ENCODE measurements around the gene POLR3K.

The POLR3K gene

GRCh38 chr16:53346-54236 lies at the start of gene POLR3K, which contains the start of gene SNRNP25:
Gene POLR3K (minus strand): TSS chr16:53608. CDS start chr16:53586, 22 bp downstream.
Gene SNRNP25 (plus strand): TSS chr16:53828. CDS start chr16:54017, 189 bp downstream.
- H3K4me3 ChIP-seq (ENCODE audit: low read depth, low read length) = peak within 1 kb of the TSS; percentile 84
- TF ChIP-seq CTCF (IDR thresholded peaks at IDR 0.05; ENCODE audit: insufficient read depth, low read depth, low read length, missing control alignments) = no peak
- DNase-seq (ENCODE audit: low read depth) = peak; percentile 99

GRCh38 chr16:102060-102855 lies 48.9 kb upstream of the POLR3K start:
- no peak for TF ChIP-seq CTCF (IDR thresholded peaks at IDR 0.05; ENCODE audit: insufficient read depth, low read depth, low read length, missing control alignments)
- no peak overlapping the region for H3K4me3 ChIP-seq (ENCODE audit: low read depth, low read length)
- no peak for DNase-seq (ENCODE audit: low read depth)

GRCh38 chr16:101586-101985 lies 48.2 kb upstream of the POLR3K start:
- no peak for TF ChIP-seq CTCF (IDR thresholded peaks at IDR 0.05; ENCODE audit: insufficient read depth, low read depth, low read length, missing control alignments)
- H3K4me3 ChIP-seq (ENCODE audit: low read depth, low read length) = no peak overlapping the region
- DNase-seq (ENCODE audit: low read depth) = no peak

- H3K4me3 ChIP-seq (ENCODE audit: low read depth, low read length) = no peak overlapping the region
- TF ChIP-seq CTCF (IDR thresholded peaks at IDR 0.05; ENCODE audit: insufficient read depth, low read depth, low read length, missing control alignments) = no peak
- no peak for DNase-seq (ENCODE audit: low read depth)
Measured at GRCh38 chr16:100989-101388, 47.6 kb upstream of the POLR3K start.

- no peak for TF ChIP-seq CTCF (IDR thresholded peaks at IDR 0.05; ENCODE audit: insufficient read depth, low read depth, low read length, missing control alignments)
- no peak overlapping the region for H3K4me3 ChIP-seq (ENCODE audit: low read depth, low read length)
- DNase-seq (ENCODE audit: low read depth) = no peak
Measured at GRCh38 chr16:97822-98221, 44.4 kb upstream of the POLR3K start.

GRCh38 chr16:96935-97381 lies 43.5 kb upstream of the POLR3K start:
- DNase-seq (ENCODE audit: low read depth) = peak; percentile 91
- no peak overlapping the region for H3K4me3 ChIP-seq (ENCODE audit: low read depth, low read length)
- peak; percentile 99 for TF ChIP-seq CTCF (IDR thresholded peaks at IDR 0.05; ENCODE audit: insufficient read depth, low read depth, low read length, missing control alignments)

All from GM12865 (cell line).